Stimulated activated CD8-positive, alpha-beta memory T cell treated with anti-CD3 and anti-CD28 coated beads, Interleukin-12 subunit alpha, Interleukin-12 subunit beta, amount 100 ng/mL, for 1 hour (primary cell): Measurements from ENCODE around the gene ZNF394.
A peak's percentile ranks its signal among the peaks of the same experiment; 100 is the strongest.
"Not testable (repeated sequence)": the region's sequence is repeated elsewhere in the genome, so short reads cannot be mapped to it uniquely, and the experiment has no call there.

Source experiments
- DNase-seq: peaks from one replicate; pipeline ENCODE4 v3.0.0-alpha.2; 2020; ENCODE audit warnings: low read depth

The ZNF394 gene

GRCh38 chr7:99499721-99500636 is at the start of gene ZNF394:
Gene ZNF394, minus strand, starts transcription at chr7:99500281. Its CDS starts 188 bp downstream, at chr7:99500093.
- peak; percentile 82 for DNase-seq

DNA sequence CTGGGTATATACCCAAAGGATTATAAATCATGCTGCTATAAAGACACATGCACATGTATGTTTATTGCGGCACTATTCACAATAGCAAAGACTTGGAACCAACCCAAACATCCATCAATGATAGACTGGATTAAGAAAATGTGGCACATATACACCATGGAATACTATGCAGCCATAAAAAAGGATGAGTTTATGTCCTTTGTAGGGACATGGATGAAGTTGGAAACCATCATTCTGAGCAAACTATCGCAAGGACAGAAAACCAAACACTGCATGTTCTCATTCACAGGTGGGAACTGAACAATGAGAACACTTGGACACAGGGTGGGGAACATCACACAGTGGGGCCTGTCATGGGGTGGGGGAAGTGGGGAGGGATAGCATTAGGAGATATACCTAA is 49.5 kb upstream of the ZNF394 start:
- not testable (repeated sequence) for DNase-seq

DNA sequence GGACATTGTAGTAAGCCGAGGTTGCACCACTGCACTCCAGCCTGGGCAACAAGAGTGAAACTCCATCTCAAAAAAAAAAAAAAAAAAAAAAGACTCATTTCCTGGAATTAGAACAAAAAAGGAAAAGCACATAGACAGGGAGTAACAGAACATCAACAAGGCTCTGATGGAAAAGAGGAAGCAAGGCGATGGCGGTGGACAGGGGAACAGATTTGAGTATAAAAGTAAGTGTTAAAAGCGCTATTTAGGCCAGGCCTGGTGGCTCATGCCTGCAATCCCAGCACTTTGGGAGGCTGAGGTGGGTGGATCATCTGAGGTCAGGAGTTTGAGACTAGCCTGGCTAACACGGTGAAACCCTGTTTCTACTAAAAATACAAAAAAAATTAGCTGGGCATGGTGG is 45.2 kb upstream of the ZNF394 start:
- not testable (repeated sequence) for DNase-seq

DNA sequence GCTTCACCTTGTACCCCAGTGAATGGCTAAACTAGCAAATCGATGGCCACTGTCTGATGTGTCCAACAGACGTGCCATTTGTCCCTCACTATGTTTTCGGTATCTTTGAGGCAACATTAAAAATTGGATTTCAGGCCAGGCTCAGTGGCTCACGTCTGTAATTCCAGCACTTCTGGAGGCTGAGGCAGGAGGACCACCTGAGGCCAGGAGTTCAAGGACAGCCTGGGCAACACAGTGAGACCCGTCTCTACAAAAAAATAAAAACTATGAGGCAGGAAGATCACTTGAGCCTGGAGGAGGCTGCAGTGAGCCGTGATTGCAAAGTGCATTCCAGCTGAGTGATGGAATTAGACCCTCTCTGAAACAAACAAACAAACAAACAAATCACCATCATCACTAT is 43.8 kb upstream of the ZNF394 start:
- DNase-seq = no peak

GRCh38 chr7:99543081-99543671 is 43.1 kb upstream of the ZNF394 start:
- no peak for DNase-seq

- no peak for DNase-seq
These were observed 41.1 kb upstream of the ZNF394 start for GRCh38 chr7:99541212-99541611.

GRCh38 chr7:99540542-99540941 is 40.5 kb upstream of the ZNF394 start:
- no peak for DNase-seq

DNA sequence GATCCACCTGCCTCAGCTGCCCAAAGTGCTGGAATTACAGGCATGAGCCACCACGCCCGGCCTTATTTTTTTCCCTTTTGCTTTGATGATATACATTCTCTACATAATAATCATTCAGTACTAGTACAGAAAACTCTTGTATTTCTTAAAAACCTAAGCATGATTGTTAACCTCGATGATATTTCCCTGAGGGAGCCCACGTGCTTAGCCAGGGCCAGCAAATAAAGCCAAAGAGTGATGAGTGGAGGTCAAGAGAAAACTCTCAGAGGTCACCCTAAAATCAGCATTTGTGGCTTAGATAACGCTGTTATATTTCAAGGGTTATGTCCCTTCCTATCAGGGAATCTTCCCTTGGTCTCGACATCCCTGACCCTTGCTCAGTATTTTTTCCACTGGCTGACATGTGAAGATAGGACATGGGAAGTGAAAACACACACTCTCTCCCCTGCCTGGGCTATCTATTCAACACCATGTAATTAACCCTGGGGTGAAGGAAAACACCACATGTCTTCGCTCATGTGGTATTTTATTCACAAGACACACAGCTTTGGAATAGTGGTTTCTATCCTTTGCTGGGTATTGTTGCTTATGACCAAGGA is 39.2 kb upstream of the ZNF394 start:
- DNase-seq = no peak

DNA sequence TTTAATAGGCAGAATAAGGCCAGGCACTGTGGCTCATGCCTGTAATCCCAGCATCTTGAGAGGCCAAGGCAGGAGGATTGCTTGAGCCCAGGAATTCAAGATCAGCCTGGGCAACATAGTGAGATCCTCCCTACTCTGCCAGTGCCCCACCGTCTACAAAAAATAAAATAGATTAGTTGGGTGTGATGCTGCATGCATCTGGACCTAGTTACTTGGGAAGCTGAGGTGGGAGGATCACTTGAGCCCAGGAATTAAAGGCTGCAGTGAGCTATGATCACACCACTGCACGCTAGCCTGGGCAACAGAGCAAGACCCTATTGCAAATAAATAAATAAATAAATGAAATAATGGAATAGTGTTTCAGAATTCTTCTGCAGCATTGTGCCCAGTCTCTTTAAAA is 35.6 kb upstream of the ZNF394 start:
- DNase-seq = no peak

DNA sequence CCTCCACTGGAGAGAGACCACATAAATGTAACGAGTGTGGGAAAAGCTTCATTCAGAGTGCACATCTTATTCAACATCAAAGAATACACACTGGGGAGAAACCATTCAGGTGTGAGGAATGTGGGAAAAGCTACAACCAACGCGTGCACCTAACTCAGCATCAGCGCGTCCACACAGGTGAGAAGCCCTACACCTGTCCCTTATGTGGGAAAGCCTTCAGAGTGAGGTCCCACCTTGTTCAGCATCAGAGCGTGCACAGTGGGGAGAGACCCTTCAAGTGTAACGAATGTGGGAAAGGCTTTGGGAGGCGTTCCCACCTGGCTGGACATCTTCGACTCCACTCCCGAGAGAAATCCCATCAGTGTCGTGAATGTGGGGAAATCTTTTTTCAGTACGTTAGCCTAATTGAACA is 31.3 kb upstream of the ZNF394 start:
- no peak for DNase-seq

- DNase-seq = no peak
These were observed 25.8 kb upstream of the ZNF394 start for GRCh38 chr7:99525713-99526440.

DNA sequence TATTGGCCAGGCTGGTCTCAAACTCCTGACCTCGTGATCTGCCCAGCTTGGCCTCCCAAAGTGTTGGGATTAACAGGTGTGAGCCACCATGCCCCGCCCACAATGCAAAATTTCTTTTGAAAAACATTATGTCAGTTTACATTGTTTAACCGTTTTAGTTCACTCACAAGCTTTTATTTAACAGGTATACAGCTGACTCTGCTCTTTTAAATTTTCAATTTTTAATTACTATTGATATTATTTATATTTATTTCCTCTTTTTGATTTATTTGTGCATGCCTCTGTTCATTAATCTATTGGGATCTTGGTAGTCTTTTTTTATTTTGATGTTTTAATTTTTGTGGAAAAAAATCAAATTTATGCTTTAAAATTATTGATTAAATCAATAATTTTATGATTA is 21.3 kb upstream of the ZNF394 start:
- no peak for DNase-seq

DNA sequence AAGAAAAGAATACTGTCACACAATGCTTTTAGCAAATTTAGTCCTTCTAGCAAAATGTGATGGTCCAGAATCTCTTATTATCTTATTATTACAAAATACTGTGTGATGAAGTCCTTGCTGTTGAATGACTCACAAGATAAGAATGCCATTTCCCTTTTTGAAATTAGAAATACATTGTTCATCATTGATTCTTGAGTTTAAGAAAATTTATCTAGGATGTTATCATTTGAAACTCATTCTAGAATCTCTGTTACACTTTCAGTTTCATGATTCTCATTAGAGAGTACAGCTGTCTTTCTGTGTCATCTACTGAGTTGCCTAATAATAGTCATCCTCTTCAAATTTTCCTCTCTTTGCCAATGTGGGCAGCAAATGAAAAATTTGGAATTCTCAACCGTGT is 14.0 kb upstream of the ZNF394 start:
- DNase-seq = no peak

DNA sequence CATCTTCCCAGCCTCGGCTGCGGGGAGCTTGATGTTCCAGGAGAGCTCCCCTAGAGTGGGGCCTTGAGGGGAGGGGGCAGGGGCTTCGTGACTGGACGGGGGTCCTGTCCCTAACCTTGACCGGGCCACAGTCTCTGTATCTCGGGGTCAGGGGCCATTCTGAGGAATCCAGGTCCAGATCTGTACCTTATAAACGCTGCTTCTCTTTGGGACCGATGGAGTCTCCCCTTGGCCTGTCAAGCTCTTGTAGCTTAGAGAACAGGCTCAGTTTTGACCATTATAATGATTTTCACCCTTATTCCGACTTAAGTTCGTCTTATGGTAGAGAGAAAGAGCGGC is 5.2 kb upstream of the ZNF394 start:
- no peak for DNase-seq

DNA sequence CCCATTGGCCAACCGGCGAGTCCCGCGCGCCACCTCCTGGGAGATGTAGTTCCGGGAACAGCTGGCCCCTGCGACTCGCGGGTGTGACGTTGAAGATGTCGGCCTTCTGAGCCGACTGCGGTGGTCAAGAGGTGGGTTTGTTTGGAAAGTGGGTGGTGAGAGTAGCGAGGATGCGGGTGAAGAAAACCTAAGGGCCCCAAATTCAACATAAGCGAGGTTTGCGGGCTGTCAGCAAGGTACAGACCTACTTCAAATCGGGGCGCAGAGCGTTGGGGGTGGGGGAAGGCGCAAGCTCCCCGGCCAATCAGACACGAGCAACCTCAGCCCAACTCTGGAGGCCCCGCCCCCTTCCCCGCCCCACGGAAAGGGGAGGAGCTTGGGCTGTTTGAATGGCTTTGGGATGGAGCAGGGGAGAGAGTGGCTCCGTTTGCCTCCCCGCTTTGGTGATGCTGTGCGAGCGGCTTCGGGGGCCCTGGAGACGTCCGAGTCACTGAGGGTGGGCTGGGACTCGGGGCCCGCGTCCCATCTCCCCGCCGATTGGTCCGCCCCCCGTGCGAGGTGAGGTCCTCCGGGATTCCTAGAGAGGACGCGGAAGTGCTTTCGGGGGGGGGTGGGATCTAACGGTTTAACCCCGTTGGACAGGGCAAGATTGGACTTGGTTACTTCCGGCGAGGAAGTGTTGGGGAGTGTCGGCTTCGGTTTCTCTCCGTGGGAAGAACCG is 4.7 kb upstream of the ZNF394 start, which contains the start of gene ZKSCAN5:
ZKSCAN5 (plus strand) TSS at position 60 of the 721 bp plus-strand sequence. CDS start 1,383 bp downstream, outside the sequence.
- peak; percentile 93 for DNase-seq

- DNase-seq = no peak
These were observed 4.2 kb upstream of the ZNF394 start for GRCh38 chr7:99504281-99504602.

GRCh38 chr7:99501236-99501635 is 1.2 kb upstream of the ZNF394 start:
- DNase-seq = not testable (repeated sequence)

GRCh38 chr7:99500637-99501009 is 542 bp upstream of the ZNF394 start:
- no peak for DNase-seq

DNA sequence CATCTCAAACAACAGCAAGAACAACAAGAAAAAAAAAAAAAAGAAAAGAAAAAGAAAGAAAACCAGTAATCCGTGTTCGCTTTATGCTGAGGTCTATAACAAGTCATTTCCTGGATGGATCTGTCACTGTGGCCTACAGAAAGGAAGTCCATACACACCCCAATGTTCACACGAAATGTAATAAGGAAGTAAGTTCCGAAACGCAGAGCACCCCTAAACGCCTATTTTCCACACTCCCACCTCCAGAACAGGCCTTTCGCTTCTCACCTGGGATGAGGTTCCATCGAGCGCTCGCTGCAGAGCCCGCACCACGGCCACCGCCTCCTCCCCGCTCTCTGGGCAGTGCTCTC is 735 bp downstream of the ZNF394 start:
- DNase-seq = no peak

- DNase-seq = no peak
These were observed 1.5 kb downstream of the ZNF394 start for GRCh38 chr7:99498546-99498944.

DNA sequence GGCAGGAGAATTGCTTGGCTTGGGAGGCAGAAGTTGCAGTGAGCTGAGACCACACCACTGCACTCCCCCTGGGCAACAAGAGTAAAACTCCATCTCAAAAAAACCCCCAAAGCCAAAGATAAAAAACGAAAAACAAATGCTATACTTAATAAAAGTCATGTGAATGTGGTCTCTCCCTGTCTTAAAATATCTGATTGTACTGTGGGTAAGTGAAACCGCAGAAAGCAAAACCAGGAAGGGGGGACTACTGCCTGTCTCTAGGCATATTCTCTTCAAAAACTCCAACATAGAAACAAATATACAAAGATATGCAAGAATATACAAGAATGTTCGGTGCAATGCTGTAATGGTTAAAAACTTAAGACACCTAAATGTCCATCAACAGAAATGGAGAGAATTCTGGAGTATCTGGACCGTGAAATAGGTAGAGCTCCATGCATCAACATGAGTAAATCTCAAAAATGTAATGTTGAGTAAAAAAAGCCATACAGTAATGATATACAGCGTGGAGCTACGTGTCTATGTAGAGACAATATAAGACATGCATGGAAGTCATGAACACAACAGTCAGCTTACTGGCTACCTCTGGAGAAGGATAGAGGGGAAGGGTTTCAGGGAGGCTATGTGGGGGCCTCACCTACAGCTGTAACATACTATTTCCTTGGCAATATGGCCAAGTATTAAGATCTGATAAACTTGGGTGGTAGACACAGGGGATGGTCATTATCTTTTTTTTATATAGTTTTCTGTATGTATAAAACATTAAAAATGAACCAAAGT is 2.1 kb downstream of the ZNF394 start:
- no peak for DNase-seq
